HG02943 (cell line): Measurements from ENCODE around the gene STAC2.

Source experiments
- ATAC-seq: cut with Tn5 transposase; IDR thresholded peaks from one replicate; pipeline ENCODE4 v1.9.1; 2021; ENCODE audit warnings: mild to moderate bottlenecking, low read depth, moderate library complexity; ENCODE audit not compliant: unreplicated experiment

Gene STAC2

GRCh38 chr17:39166437-39167335 is 59.1 kb downstream of the STAC2 start:
- no peak for ATAC-seq

- no peak for ATAC-seq
These were observed 59.9 kb downstream of the STAC2 start, which contains the start of gene ARL5C for GRCh38 chr17:39165841-39166349. Gene ARL5C (minus strand): TSS chr17:39166161. CDS start chr17:39165760, 401 bp downstream.

GRCh38 chr17:39165178-39165840 is 60.4 kb downstream of the STAC2 start:
- no peak for ATAC-seq

GRCh38 chr17:39164675-39165143 is 61.0 kb downstream of the STAC2 start:
- no peak for ATAC-seq

- ATAC-seq, result no peak
These were observed 63.8 kb downstream of the STAC2 start for GRCh38 chr17:39161962-39162361.
